ENCODE measurements around the gene RPL36AL.
"Not testable (repeated sequence)": the region's sequence is repeated elsewhere in the genome, so short reads cannot be mapped to it uniquely, and the experiment has no call there.

Gene RPL36AL

GRCh38 chr14:49620182-49621113, at the start of gene RPL36AL, which contains the start of gene MGAT2:
TSS of gene RPL36AL (minus strand) at chr14:49620626. CDS start at chr14:49619104, 1,522 bp downstream.
TSS of gene MGAT2 (plus strand) at chr14:49620799. CDS start at chr14:49621269, 470 bp downstream.
- peak; percentile 93 for DNase-seq (ENCODE audit: low spot score)

GRCh38 chr14:49659526-49660455, 39.4 kb upstream of the RPL36AL start:
- no peak for DNase-seq (ENCODE audit: low spot score)

- DNase-seq (ENCODE audit: low spot score): not testable (repeated sequence)
These were observed 37.1 kb upstream of the RPL36AL start for GRCh38 chr14:49657500-49657899.

DNA sequence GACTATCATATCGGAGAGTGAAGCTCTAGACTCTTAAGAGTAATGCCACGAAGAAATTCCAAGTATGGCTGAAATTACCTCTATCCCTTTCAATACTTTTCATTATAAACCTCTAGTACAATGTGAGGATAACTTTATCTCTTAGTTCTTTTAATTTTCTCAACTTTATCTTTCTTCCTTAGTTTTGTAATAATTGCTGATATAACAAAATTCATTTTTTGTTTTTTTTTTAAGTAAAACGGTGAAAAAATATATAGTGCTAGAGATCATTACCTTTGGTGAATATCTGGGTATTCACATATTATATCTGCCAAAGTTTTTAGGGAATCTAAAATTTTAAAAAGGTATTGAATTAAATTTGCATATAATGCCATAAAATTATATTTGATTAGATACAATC, 34.1 kb upstream of the RPL36AL start:
- no peak for DNase-seq (ENCODE audit: low spot score)

DNA sequence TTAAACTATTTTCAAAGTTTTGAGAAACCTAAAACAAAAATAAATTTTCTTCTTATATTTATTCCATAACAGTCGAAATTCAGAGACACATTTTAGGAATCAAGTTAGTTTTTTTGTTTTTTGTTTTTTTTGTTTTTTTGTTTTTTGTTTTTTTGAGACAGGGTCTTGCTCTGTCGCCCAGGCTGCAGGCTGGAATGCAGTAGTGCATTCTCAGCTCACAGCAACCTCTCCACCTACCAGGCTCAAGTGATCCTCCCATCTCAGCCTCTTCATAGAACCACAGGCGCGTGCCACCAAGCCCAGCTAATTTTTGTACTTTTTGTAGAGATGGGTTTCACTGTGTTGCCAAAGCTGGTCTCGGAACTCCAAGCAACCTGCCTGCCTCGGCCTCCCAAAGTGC, 33.1 kb upstream of the RPL36AL start:
- DNase-seq (ENCODE audit: low spot score): no peak

- no peak for DNase-seq (ENCODE audit: low spot score)
These were observed 21.7 kb upstream of the RPL36AL start for GRCh38 chr14:49642163-49642562.

- DNase-seq (ENCODE audit: low spot score): no peak
These were observed 21.3 kb upstream of the RPL36AL start for GRCh38 chr14:49641697-49642129.

DNA sequence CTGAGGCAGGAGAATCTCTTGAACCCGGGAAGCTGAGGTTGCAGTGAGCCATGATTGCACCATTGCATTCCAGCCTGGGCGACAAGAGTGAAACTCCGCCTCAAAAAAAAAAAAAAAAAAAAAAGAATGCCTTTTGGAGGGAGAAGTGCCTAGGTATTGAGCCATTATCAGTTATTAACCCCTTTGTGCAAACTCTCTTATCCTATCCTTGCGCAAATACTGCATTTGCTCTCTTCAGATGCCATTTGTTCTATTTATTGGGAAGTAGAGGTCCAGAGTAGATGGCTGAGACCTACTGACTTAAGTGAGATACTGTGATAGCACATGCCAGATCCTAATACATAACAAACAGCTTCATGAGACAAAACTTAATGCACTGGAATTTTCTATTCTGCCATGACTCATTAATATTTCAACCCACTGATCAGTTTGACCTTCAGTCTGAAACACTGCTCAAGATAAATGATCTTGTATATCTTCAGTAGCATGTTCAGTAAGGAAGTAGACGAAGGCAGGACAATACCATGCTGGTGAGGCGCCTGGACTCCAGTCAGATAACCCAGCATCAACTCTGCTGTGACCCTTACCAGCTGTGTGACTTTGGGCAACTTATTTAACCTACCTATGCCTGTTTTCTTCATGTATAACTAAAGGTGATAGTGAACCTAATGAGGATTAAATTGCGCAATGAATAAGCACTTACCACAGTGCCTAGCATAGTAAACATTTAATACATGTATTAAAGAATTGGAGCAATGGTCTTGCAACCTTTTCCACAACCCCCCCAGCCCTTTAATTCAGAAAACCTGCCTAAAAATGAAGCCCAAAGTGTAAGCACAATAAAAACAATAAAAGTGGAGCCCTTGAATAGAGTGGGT, 20.4 kb upstream of the RPL36AL start:
- no peak for DNase-seq (ENCODE audit: low spot score)

GRCh38 chr14:49637534-49638078, 17.2 kb upstream of the RPL36AL start:
- no peak for DNase-seq (ENCODE audit: low spot score)

GRCh38 chr14:49636866-49637265, 16.4 kb upstream of the RPL36AL start:
- DNase-seq (ENCODE audit: low spot score): no peak

DNA sequence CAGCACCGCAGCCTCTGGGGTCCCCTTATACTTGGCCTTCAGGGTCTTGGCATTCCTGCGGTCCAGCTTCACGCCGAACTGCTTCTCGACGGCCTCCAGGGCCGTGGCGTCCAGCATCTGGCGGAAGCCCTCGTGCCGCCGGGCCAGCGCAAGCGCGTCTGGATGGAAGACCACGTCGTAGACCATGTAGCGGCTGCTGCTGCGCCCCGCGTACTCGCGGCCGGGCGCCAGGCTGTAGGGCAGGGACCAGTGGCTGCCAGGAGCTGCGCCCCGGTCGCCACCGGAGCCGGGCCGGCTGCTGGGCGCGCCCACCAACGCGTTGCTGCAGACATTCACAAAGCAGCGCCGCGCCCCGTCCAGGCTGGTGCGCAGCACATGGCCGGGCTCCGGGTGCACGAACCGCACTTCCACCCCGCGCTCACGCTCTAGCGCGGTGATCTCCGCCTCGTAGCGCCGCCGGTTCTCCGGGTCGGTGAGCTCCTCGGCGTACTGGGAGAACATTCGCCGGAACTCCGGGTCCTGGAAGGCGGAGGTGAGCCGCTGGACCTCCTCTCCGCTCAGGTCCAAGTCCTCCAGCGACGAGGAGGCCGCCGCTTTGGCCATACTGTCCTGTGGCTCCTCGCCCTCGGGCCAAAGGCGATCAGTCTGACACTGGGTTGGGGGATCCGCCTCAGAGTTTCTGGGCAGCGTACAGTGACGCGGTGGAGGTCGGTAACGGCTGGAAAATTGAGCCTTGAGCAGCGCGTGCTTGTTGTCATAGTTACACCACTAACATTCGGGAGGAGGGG, 14.3 kb upstream of the RPL36AL start, which contains the start of gene DNAAF2:
DNAAF2 (minus strand) TSS at position 698 of the 788 bp plus-strand sequence; CDS start at position 603, 95 bp downstream.
- peak; percentile 66 for DNase-seq (ENCODE audit: low spot score)

DNA sequence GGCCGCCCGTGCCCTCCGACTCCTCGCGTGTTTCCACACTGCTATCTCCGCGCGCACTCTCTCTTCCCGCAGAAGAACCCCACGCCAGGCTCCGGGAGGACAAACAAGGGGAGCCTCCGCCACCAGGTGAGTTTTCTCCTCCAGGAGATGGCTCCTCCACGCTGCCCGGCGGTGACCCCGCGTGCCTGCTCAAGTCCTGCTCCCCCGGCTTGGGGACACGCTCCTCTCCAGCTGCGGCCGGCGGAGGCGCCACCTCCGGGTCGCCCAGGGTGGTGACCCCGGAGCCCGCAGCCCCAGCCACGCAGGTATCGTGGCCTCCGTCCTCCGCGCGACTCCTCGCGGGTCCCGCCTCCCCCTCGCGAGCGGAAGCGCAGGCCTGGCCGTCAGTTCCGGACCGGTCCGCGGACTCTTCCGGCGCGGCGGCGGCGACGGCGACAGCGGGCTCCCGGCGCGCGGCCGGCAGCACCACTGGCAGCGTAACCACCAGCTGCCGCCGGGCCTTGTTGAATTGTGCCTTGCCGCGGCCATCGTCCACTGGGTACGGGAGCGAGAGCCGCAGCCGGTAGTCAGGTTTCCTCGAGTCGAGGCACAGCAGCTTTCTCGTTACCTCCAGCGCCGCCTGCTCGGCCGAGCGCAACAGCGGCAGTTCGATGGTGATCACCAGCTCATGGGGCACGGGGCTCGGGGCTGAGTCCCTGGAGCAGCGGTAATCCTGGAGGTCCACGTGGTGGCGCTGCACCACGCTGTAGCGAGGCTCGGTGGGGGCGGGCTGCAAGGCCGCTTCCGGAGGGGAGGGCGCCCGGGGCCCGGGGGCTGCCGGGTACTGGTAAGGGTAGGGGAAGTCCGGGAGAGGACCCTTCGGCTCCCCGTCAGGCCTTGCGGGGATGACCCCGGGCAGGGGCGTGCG, 13.5 kb upstream of the RPL36AL start:
- peak; percentile 87 for DNase-seq (ENCODE audit: low spot score)

DNA sequence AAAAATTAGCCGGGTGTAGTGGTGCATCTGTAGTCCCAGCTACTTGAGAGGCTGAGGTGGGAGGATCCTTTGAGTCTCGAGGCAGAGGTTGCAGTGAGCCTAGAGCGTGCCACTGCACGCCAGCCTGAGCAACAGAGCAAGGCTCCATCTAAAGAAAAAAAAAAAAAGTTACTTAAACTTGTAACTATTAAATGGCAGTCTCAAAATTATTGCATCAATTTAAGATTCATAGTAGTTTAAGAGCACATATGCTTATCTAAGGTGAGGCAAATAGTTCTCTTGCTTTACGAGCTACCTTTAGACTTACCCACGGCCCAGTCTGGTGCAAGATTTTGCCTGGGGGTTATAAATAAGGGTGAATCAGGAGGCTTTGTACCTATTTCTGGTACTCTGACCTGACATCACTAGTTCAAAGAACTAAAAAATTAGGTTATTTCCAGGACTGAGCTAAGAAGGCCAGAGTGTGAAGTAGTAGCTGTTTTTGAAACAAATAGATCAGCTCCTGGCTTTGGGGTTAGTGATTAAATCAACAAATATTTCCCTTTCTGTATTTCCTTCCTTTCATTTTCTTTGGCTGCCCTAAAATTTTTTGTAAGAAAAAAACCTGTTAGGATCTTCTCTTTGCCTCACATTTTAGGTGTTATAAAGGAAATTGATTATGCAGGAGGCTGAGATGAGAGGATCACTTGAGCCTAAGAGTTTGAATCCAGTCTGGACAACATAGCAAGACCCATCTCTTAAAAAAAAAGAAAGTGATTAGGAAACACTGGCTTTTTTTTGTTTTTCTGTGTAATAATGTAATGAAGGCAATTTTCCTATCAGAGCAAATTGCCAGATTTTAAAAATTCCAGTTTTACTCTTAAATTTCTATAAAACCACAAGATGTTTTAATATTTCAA, 3.8 kb upstream of the RPL36AL start:
- DNase-seq (ENCODE audit: low spot score): peak; percentile 21

GRCh38 chr14:49623387-49623786, 3.0 kb upstream of the RPL36AL start:
- no peak for DNase-seq (ENCODE audit: low spot score)

GRCh38 chr14:49622022-49622607, 1.7 kb upstream of the RPL36AL start:
- no peak for DNase-seq (ENCODE audit: low spot score)

GRCh38 chr14:49621114-49621881, 872 bp upstream of the RPL36AL start:
- DNase-seq (ENCODE audit: low spot score): peak; percentile 47

GRCh38 chr14:49619730-49620129, 696 bp downstream of the RPL36AL start:
- no peak for DNase-seq (ENCODE audit: low spot score)

All from NAMALWA (cell line).